Stimulated activated CD4-positive, alpha-beta T cell treated with anti-CD3 and anti-CD28 coated beads, TNF-alpha, amount 100 ng/mL, for 24 hours (primary cell): ENCODE results near the gene CCDC136.

Experiments used
- DNase-seq, 3 experiments: peaks; one replicate each; pipeline ENCODE4 v3.0.0-alpha.2; 2020; ENCODE audit warnings: low read depth in 3 of 3

The CCDC136 gene

GRCh38 chr7:128844777-128845311 is 53.1 kb downstream of the CCDC136 start:
- DNase-seq = no peak

- no peak for DNase-seq
Observed at GRCh38 chr7:128845475-128845874, 53.7 kb downstream of the CCDC136 start.

- DNase-seq = no peak
Observed at GRCh38 chr7:128845987-128846386, 54.2 kb downstream of the CCDC136 start.

- DNase-seq = no peak
Observed at GRCh38 chr7:128846781-128847444, 55.1 kb downstream of the CCDC136 start.

GRCh38 chr7:128847721-128848211 is 56.0 kb downstream of the CCDC136 start:
- DNase-seq = no peak

- DNase-seq = no peak
Observed at GRCh38 chr7:128848289-128849155, 56.8 kb downstream of the CCDC136 start.

- DNase-seq = no peak
Observed at GRCh38 chr7:128849156-128849515, 57.4 kb downstream of the CCDC136 start.

GRCh38 chr7:128849804-128850490 is 58.2 kb downstream of the CCDC136 start:
- DNase-seq = no peak

- DNase-seq = no peak
Observed at GRCh38 chr7:128852537-128853254, 60.9 kb downstream of the CCDC136 start.

GRCh38 chr7:128853799-128854198 is 62.0 kb downstream of the CCDC136 start:
- no peak for DNase-seq

GRCh38 chr7:128854396-128854795 is 62.6 kb downstream of the CCDC136 start:
- no peak for DNase-seq

GRCh38 chr7:128855559-128855958 is 63.8 kb downstream of the CCDC136 start:
- DNase-seq = no peak

- no peak for DNase-seq
Observed at GRCh38 chr7:128856001-128856718, 64.4 kb downstream of the CCDC136 start.

- no peak for DNase-seq
Observed at GRCh38 chr7:128858380-128859231, 66.8 kb downstream of the CCDC136 start.

- no peak for DNase-seq
Observed at GRCh38 chr7:128859232-128860157, 67.7 kb downstream of the CCDC136 start.

GRCh38 chr7:128860158-128861073 is 68.6 kb downstream of the CCDC136 start:
- DNase-seq = no peak

GRCh38 chr7:128861957-128862570 is 70.3 kb downstream of the CCDC136 start:
- no peak for DNase-seq
